GM23248 (cell line): ENCODE data around the gene ZSCAN18. TPM values are rescaled to one million over a fixed set of nuclear protein-coding genes. Genes with fewer than 3 reads are reported as not detected.

Experiments used
- DNase-seq: peaks from one replicate; pipeline ENCODE4 v3.0.0-alpha.2; 2015
- H2AFZ ChIP-seq: fragments of 200-600 bp; sonication (generic); 2 replicates; pipeline ENCODE4 v1.6.1; 2016; ENCODE audit warnings: antibody characterized with exemption
- H3F3A ChIP-seq: fragments of 200-600 bp; sonication (generic); 2 replicates; pipeline ENCODE4 v1.6.1; 2016; ENCODE audit warnings: mild to moderate bottlenecking, antibody characterized with exemption, mixed run types; ENCODE audit not compliant: insufficient read depth
- H3K27ac ChIP-seq: fragments of 200-600 bp; sonication (generic); 2 replicates; pipeline ENCODE4 v1.5.1; 2016; ENCODE audit warnings: mild to moderate bottlenecking
- H3K27me3 ChIP-seq: fragments of 200-600 bp; sonication (generic); replicated peaks from 2 replicates; pipeline ENCODE4 v1.6.1; 2016; ENCODE audit warnings: mild to moderate bottlenecking; ENCODE audit not compliant: insufficient read depth
- H3K36me3 ChIP-seq: fragments of 200-600 bp; sonication (generic); 2 replicates; pipeline ENCODE4 v1.6.1; 2016; ENCODE audit warnings: low read depth, mild to moderate bottlenecking
- H3K4me1 ChIP-seq: fragments of 200-600 bp; sonication (generic); 2 replicates; pipeline ENCODE4 v1.6.1; 2016; ENCODE audit warnings: mild to moderate bottlenecking; ENCODE audit not compliant: insufficient read depth
- H3K4me2 ChIP-seq: fragments of 200-600 bp; sonication (generic); one replicate; pipeline ENCODE4 v1.6.1; 2016; ENCODE audit warnings: mild to moderate bottlenecking; ENCODE audit not compliant: unreplicated experiment
- H3K4me3 ChIP-seq: fragments of 200-600 bp; sonication (generic); 2 replicates; pipeline ENCODE4 v1.5.1; 2016; ENCODE audit warnings: mild to moderate bottlenecking
- H3K79me2 ChIP-seq: fragments of 200-600 bp; sonication (generic); 2 replicates; pipeline ENCODE4 v1.6.1; 2016; ENCODE audit warnings: mild to moderate bottlenecking; ENCODE audit not compliant: insufficient read depth
- H3K9ac ChIP-seq: fragments of 200-600 bp; sonication (generic); 2 replicates; pipeline ENCODE4 v1.6.1; 2016; ENCODE audit warnings: mild to moderate bottlenecking
- H3K9me2 ChIP-seq: fragments of 200-600 bp; sonication (generic); 2 replicates; pipeline ENCODE4 v1.6.1; 2016; ENCODE audit warnings: mixed run types, mild to moderate bottlenecking, moderate library complexity; ENCODE audit not compliant: insufficient read depth
- H3K9me3 ChIP-seq: fragments of 200-600 bp; sonication (generic); one replicate; pipeline ENCODE4 v1.6.1; 2017; ENCODE audit warnings: low read depth
- H4K20me1 ChIP-seq: fragments of 200-600 bp; sonication (generic); 2 replicates; pipeline ENCODE4 v1.6.0; 2016; ENCODE audit not compliant: insufficient read depth
- EZH2 ChIP-seq: fragments of 200-600 bp; sonication (generic); IDR thresholded peaks from 2 replicates; pipeline ENCODE4 v1.6.1; 2018; ENCODE audit warnings: antibody characterized with exemption, mild to moderate bottlenecking; ENCODE audit not compliant: insufficient read depth, poor library complexity, severe bottlenecking
- EZH2phosphoT487 ChIP-seq: fragments of 200-600 bp; sonication (generic); IDR thresholded peaks from 2 replicates; pipeline ENCODE4 v1.6.1; 2018; ENCODE audit warnings: antibody characterized with exemption, moderate library complexity, mild to moderate bottlenecking, low read depth; ENCODE audit not compliant: insufficient read depth
- WGBS, 2 experiments: methylation state at CpG; one replicate each; pipeline ENCODE4 v1.1.6; 2015 to 2017; ENCODE audit warnings: low lambda C conversion rate in 2 of 2, low coverage in 1 of 2; ENCODE audit errors: missing lambda C conversion rate in 2 of 2; 5-methylcytosine and 5-hydroxymethylcytosine counted together
- in situ Hi-C: fragments of 300-500 bp; cut with MboI; formaldehyde crosslinking; loops from 2 replicates; pipeline ENCODE4 v1.15.0; 2020
- polyA plus RNA-seq: library from polyadenylated mRNA; unstranded; fragments of >200 nt; fragmentation: Nextera tagmentation; extraction: Ambion mirVana; gene quantifications from 2 replicates; pipeline ENCODE4 v1.2.1, GENCODE V29; 2016
- total RNA-seq: library from RNA; depleted of rRNA; stranded (reverse); fragments of >200 nt; shearing (Covaris generic); gene quantifications from 2 replicates; pipeline ENCODE4 v1.2.3, GENCODE V29; 2014

ZSCAN18 gene
- total and polyA plus RNA-seq, 2 experiments from 2014 or later: 19.0 to 52.6 TPM

- H3K4me1 ChIP-seq: no peaks in the 10 kb centered on the region
- no peaks in the 10 kb centered on the region for H3K9me3 ChIP-seq
- H3K9ac ChIP-seq: no peak overlapping the region
- H3K4me2 ChIP-seq: no peak overlapping the region
- no peaks in the 10 kb centered on the region for H3K9me2 ChIP-seq
- no peak overlapping the region for H3K4me3 ChIP-seq
- H3K79me2 ChIP-seq: peaks cover 9% of the 10 kb centered on the region; the same call in 1 of the 2 replicates
- H4K20me1 ChIP-seq: no peaks in the 10 kb centered on the region
- no peaks in the 10 kb centered on the region for H3F3A ChIP-seq
- no peak for DNase-seq
- H3K27me3 ChIP-seq: no peaks in the 10 kb centered on the region
- no peak overlapping the region for H3K27ac ChIP-seq
- H3K36me3 ChIP-seq: no peaks in the 10 kb centered on the region
- no peak overlapping the region for H2AFZ ChIP-seq
- in situ Hi-C loops: no loop called here
- 79 to 80% methylated on average over 11 of the region's 11 CpGs for WGBS, 2 experiments
- TF ChIP-seq EZH2phosphoT487: no peak
- no peak for TF ChIP-seq EZH2
These were observed 6.6 kb downstream of the ZSCAN18 start for GRCh38 chr19:58091251-58091995.

GRCh38 chr19:58089846-58090245, 8.2 kb downstream of the ZSCAN18 start:
- H3K4me3 ChIP-seq: no peak overlapping the region
- H3K9ac ChIP-seq: no peak overlapping the region
- 90 to 91% methylated on average over 15 to 16 of the region's 16 CpGs for WGBS, 2 experiments
- no peaks in the 10 kb centered on the region for H4K20me1 ChIP-seq
- no peaks in the 10 kb centered on the region for H3K9me2 ChIP-seq
- no peaks in the 10 kb centered on the region for H3K27me3 ChIP-seq
- H3K27ac ChIP-seq: no peak overlapping the region
- H3K36me3 ChIP-seq: no peaks in the 10 kb centered on the region; the same call in 1 of the 2 replicates
- in situ Hi-C loops: no loop called here
- TF ChIP-seq EZH2 (no peak), EZH2phosphoT487 (no peak)
- H2AFZ ChIP-seq: no peak overlapping the region
- no peaks in the 10 kb centered on the region for H3F3A ChIP-seq
- H3K9me3 ChIP-seq: no peaks in the 10 kb centered on the region
- no peaks in the 10 kb centered on the region for H3K79me2 ChIP-seq
- no peak for DNase-seq
- H3K4me1 ChIP-seq: no peaks in the 10 kb centered on the region
- no peak overlapping the region for H3K4me2 ChIP-seq

GRCh38 chr19:58088521-58089052, 9.4 kb downstream of the ZSCAN18 start:
- Histone ChIP-seq H3K9ac (no peak overlapping the region), H3K27me3 (no peaks in the 10 kb centered on the region), H3K9me2 (no peaks in the 10 kb centered on the region), H4K20me1 (no peaks in the 10 kb centered on the region), H3K4me3 (no peak overlapping the region), H3K79me2 (no peaks in the 10 kb centered on the region), H3F3A (no peaks in the 10 kb centered on the region), H3K36me3 (no peaks in the 10 kb centered on the region; the same call in 1 of the 2 replicates), H3K27ac (no peak overlapping the region), H3K4me1 (no peaks in the 10 kb centered on the region), H2AFZ (no peak overlapping the region), H3K4me2 (no peak overlapping the region), H3K9me3 (no peaks in the 10 kb centered on the region)
- 95 to 96% methylated on average over 13 of the region's 13 CpGs for WGBS, 2 experiments
- DNase-seq: no peak
- in situ Hi-C loops: no loop called here
- TF ChIP-seq EZH2phosphoT487: no peak
- no peak for TF ChIP-seq EZH2

- no peaks in the 10 kb centered on the region for H3K9me3 ChIP-seq
- no peak overlapping the region for H3K9ac ChIP-seq
- WGBS, 2 experiments: 86 to 88% methylated on average over 22 to 23 of the region's 23 CpGs
- H3K79me2 ChIP-seq: no peaks in the 10 kb centered on the region
- TF ChIP-seq EZH2phosphoT487 (no peak), EZH2 (no peak)
- H2AFZ ChIP-seq: no peak overlapping the region
- H3K27ac ChIP-seq: no peak overlapping the region
- no peaks in the 10 kb centered on the region for H3K27me3 ChIP-seq
- no peaks in the 10 kb centered on the region for H3K4me1 ChIP-seq
- no peak for DNase-seq
- H3K9me2 ChIP-seq: no peaks in the 10 kb centered on the region
- no peak overlapping the region for H3K4me2 ChIP-seq
- no peaks in the 10 kb centered on the region; the same call in 1 of the 2 replicates for H3K36me3 ChIP-seq
- in situ Hi-C loops: no loop called here
- H3K4me3 ChIP-seq: no peak overlapping the region
- no peaks in the 10 kb centered on the region for H3F3A ChIP-seq
- no peaks in the 10 kb centered on the region for H4K20me1 ChIP-seq
These were observed 11.0 kb downstream of the ZSCAN18 start for GRCh38 chr19:58086825-58087710.
